A549 (cell line): ENCODE results near the gene NOL3.

Experiments
- CTCF ChIP-seq: fragments of >200 bp; sonication (Bioruptor Twin); formaldehyde crosslinking; IDR thresholded peaks from 3 replicates; pipeline ENCODE4 v1.5.1; 2016
- EP300 ChIP-seq, 2 experiments: fragments of >200 bp; sonication (Bioruptor Twin); formaldehyde crosslinking; IDR thresholded peaks; 2 replicates in 1 of 2; 3 replicates in 1 of 2; pipeline ENCODE4 v1.6.1; 2016 to 2017
- HOXA7 ChIP-seq: fragments of 250-450 bp; sonication (Bioruptor Pico); IDR thresholded peaks from 2 replicates; pipeline ENCODE4 v1.5.0; 2020; ENCODE audit warnings: mild to moderate bottlenecking, moderate library complexity
- MAFK ChIP-seq: fragments of 450-650 bp; IDR thresholded peaks from 2 replicates; pipeline ENCODE4 v1.6.1; 2014; ENCODE audit not compliant: partially characterized antibody
- POLR2AphosphoS2 ChIP-seq: conservative IDR thresholded peaks from 2 replicates; pipeline ENCODE4 v1.6.1; 2012; ENCODE audit warnings: low read length, improper control_type of control experiment, inconsistent platforms

GRCh38 chr16:67165121-67166078, 4.9 kb upstream of the NOL3 start:
- TF ChIP-seq CTCF: no peak
- no peak for TF ChIP-seq POLR2AphosphoS2
- no peak for TF ChIP-seq EP300 (IDR thresholded peaks at IDR 0.05)
- TF ChIP-seq MAFK: no peak
- no peak for TF ChIP-seq HOXA7
